Sigmoid colon (tissue), 4 donors: ENCODE results near the gene INTS2.

Source experiments
- EP300 ChIP-seq, 4 donors: sonication (generic); formaldehyde crosslinking; IDR thresholded peaks; one replicate each; pipeline ENCODE4 v1.6.1; 2017; ENCODE audit warnings: antibody characterized with exemption in 4 of 4
- TF ChIP-seq, protein P1 (sequence below), 4 experiments: fragments of 450-650 bp in 3 of 4; fragments of 200-600 bp in 1 of 4; IDR thresholded peaks; one replicate each; pipeline ENCODE4 v1.5.1; 2016 to 2019; ENCODE audit warnings: antibody characterized with exemption in 4 of 4, mild to moderate bottlenecking in 3 of 4, moderate library complexity in 2 of 4

- TF ChIP-seq, protein P1, sequence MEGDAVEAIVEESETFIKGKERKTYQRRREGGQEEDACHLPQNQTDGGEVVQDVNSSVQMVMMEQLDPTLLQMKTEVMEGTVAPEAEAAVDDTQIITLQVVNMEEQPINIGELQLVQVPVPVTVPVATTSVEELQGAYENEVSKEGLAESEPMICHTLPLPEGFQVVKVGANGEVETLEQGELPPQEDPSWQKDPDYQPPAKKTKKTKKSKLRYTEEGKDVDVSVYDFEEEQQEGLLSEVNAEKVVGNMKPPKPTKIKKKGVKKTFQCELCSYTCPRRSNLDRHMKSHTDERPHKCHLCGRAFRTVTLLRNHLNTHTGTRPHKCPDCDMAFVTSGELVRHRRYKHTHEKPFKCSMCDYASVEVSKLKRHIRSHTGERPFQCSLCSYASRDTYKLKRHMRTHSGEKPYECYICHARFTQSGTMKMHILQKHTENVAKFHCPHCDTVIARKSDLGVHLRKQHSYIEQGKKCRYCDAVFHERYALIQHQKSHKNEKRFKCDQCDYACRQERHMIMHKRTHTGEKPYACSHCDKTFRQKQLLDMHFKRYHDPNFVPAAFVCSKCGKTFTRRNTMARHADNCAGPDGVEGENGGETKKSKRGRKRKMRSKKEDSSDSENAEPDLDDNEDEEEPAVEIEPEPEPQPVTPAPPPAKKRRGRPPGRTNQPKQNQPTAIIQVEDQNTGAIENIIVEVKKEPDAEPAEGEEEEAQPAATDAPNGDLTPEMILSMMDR (IDR thresholded peaks at IDR 0.05): no peak
- no peak for TF ChIP-seq EP300 (IDR thresholded peaks at IDR 0.05)
Observed at GRCh38 chr17:61848896-61849295, 78.9 kb downstream of the INTS2 start.
